MCF 10A (cell line): ENCODE data around the gene TNNT1. TPM values are rescaled to one million over a fixed set of nuclear protein-coding genes. Genes with fewer than 3 reads are reported as not detected.

Experiments used
- BruUV-seq: library from RNA; stranded (reverse); fragments of 400-500 nt; replicated peaks from 2 replicates; lab custom pipeline; 2021; lab: Mats Ljungman, UMichigan
- CTCF ChIA-PET: fragments of 300-600 bp; sonication (Branson Sonifier 250); formaldehyde crosslinking; extraction: SDS; loops from one replicate; lab custom pipeline; 2021; ENCODE audit warnings: antibody characterized with exemption, inconsistent platforms; lab: Yijun Ruan, JAX
- POLR2A ChIA-PET: fragments of 300-600, 350-650 bp; sonication (Branson Sonifier 250); formaldehyde crosslinking; extraction: SDS; loops from one replicate; lab custom pipeline; 2020; ENCODE audit warnings: antibody characterized with exemption, inconsistent platforms; lab: Yijun Ruan, JAX
- DNase-seq: peaks from one replicate; pipeline ENCODE4 v3.0.0-alpha.2; 2018; ENCODE audit not compliant: unreplicated experiment
- H3K27ac Mint-ChIP-seq: one replicate; pipeline ENCODE4 v1.8.0; 2022; ENCODE audit warnings: mild to moderate bottlenecking, low read depth, mixed read lengths; ENCODE audit not compliant: unreplicated experiment
- H3K27me3 Mint-ChIP-seq: one replicate; pipeline ENCODE4 v1.8.0; 2022; ENCODE audit warnings: mixed read lengths; ENCODE audit not compliant: insufficient read depth, unreplicated experiment
- H3K36me3 Mint-ChIP-seq: one replicate; pipeline ENCODE4 v1.8.0; 2022; ENCODE audit warnings: mild to moderate bottlenecking, moderate library complexity, mixed read lengths; ENCODE audit not compliant: insufficient read depth, unreplicated experiment
- H3K4me1 Mint-ChIP-seq: one replicate; pipeline ENCODE4 v1.8.0; 2022; ENCODE audit warnings: mixed read lengths; ENCODE audit not compliant: insufficient read depth, unreplicated experiment
- H3K4me3 Mint-ChIP-seq: one replicate; pipeline ENCODE4 v1.8.0; 2022; ENCODE audit warnings: mild to moderate bottlenecking, moderate library complexity, mixed read lengths; ENCODE audit not compliant: unreplicated experiment
- H3K9me3 Mint-ChIP-seq: one replicate; pipeline ENCODE4 v1.8.0; 2022; ENCODE audit warnings: mixed read lengths; ENCODE audit not compliant: unreplicated experiment
- intact Hi-C: fragments of 100-400 bp; cut with micrococcal nuclease; formaldehyde crosslinking; loops from 2 replicates; pipeline ENCODE4 v1.14.1; 2022
- total RNA-seq: library from RNA; stranded (reverse); gene quantifications from 2 replicates; pipeline ENCODE4 v1.2.3, GENCODE V29; 2022
- TF ChIP-seq, protein P1 (sequence below): fragments of 200-600 bp; IDR thresholded peaks from one replicate; pipeline ENCODE4 v1.8.0; 2022; ENCODE audit warnings: antibody characterized with exemption, mild to moderate bottlenecking; ENCODE audit not compliant: unreplicated experiment

Gene TNNT1
- total RNA-seq, 1 experiment from 2014 or later = 32.3 TPM

DNA sequence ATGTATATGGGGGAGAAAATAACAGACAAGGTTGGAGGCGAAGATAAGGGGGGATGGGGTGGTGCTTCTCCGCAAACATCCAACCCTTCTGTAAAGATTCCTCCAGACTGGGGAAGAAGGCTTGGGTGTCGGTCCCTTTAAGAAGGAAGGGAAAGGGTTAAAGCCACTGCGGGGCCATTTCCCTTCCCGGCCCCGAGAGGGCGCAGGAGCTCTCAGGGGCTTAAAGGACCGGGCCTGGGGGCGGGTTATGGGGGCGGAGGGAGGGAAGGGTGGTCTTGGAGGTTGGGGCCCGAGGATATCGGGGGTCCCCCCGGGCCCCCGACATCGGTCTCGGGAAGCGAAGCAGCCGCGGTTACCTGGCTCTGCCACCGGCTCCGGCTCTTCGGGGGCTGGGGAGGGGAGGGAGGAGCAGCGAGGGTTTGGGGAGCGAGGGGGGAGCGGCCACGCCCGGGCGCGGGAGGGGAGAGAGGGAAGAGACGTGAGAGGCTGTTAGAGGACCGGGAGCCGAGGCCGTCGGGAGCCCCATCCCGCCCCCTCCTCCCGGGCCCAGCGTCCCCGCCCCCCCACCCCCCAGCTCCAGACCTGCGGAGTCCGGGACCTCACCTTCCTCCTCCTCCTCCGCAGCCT lies 2.8 kb downstream of the TNNT1 start:
- Mint-ChIP-seq H3K4me3 (peak overlapping the region; percentile 69), H3K36me3 (no peaks in the 10 kb centered on the region), H3K4me1 (peaks cover 14% of the 10 kb centered on the region), H3K9me3 (no peaks in the 10 kb centered on the region), H3K27me3 (peaks cover 24% of the 10 kb centered on the region), H3K27ac (no peak overlapping the region)
- POLR2A ChIA-PET = interaction anchor here (0.7 to 1.7 kb wide), 6 partner anchors 14 to 330 kb away, joined by 3 to 5 read pairs (median 4); partner anchors contain the start of genes PPP6R1 and ZNF628
- TF ChIP-seq, protein P1, sequence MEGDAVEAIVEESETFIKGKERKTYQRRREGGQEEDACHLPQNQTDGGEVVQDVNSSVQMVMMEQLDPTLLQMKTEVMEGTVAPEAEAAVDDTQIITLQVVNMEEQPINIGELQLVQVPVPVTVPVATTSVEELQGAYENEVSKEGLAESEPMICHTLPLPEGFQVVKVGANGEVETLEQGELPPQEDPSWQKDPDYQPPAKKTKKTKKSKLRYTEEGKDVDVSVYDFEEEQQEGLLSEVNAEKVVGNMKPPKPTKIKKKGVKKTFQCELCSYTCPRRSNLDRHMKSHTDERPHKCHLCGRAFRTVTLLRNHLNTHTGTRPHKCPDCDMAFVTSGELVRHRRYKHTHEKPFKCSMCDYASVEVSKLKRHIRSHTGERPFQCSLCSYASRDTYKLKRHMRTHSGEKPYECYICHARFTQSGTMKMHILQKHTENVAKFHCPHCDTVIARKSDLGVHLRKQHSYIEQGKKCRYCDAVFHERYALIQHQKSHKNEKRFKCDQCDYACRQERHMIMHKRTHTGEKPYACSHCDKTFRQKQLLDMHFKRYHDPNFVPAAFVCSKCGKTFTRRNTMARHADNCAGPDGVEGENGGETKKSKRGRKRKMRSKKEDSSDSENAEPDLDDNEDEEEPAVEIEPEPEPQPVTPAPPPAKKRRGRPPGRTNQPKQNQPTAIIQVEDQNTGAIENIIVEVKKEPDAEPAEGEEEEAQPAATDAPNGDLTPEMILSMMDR = peak; percentile 81
- CTCF ChIA-PET = interaction anchor here (0.6 to 3.6 kb wide), 12 partner anchors 11 to 469 kb away, joined by 3 to 21 read pairs (median 3); no protein-coding TSS in a partner anchor
- peak; percentile 51 for DNase-seq
- no TSS peak for BruUV-seq
- intact Hi-C loops = loop anchor here (2.0 kb wide), 2 partner anchors 21 to 71 kb away; partner anchors contain the start of gene DNAAF3

DNA sequence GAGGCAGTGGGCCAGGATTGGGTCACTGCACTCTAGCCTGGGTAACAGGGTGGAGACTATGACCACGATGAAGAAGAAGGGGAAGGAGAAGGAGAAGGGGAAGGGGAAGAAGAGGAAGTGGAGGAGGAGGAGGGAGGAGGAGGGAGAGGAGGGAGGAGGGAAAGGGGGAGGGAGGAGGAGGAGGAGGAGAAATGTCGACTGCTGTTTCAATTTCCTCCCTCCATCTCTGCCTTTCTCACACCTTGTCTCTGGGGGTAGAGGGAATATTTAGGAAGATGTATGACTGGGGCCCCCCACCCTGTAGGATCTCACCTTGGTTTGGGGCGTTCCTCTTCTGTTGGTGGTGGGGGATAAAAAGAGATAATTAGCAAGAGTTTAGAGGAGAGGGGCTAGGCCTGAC lies 3.8 kb downstream of the TNNT1 start:
- POLR2A ChIA-PET = interaction anchor here (0.6 to 0.7 kb wide), 2 partner anchors 300 to 490 kb away, joined by 3 to 5 read pairs; no protein-coding TSS in a partner anchor
- BruUV-seq = no TSS peak
- H3K36me3 Mint-ChIP-seq = no peaks in the 10 kb centered on the region
- DNase-seq = no peak
- intact Hi-C loops = no loop called here
- H3K27me3 Mint-ChIP-seq = peaks cover 18% of the 10 kb centered on the region
- H3K4me1 Mint-ChIP-seq = peaks cover 11% of the 10 kb centered on the region
- no peaks in the 10 kb centered on the region for H3K9me3 Mint-ChIP-seq
- TF ChIP-seq, protein P1 = no peak
- CTCF ChIA-PET = interaction anchor here (0.7 to 3.6 kb wide), 3 partner anchors 15 to 412 kb away, joined by 3 to 21 read pairs (median 3); no protein-coding TSS in a partner anchor
- peak overlapping the region; percentile 69 for H3K4me3 Mint-ChIP-seq
- no peak overlapping the region for H3K27ac Mint-ChIP-seq

DNA sequence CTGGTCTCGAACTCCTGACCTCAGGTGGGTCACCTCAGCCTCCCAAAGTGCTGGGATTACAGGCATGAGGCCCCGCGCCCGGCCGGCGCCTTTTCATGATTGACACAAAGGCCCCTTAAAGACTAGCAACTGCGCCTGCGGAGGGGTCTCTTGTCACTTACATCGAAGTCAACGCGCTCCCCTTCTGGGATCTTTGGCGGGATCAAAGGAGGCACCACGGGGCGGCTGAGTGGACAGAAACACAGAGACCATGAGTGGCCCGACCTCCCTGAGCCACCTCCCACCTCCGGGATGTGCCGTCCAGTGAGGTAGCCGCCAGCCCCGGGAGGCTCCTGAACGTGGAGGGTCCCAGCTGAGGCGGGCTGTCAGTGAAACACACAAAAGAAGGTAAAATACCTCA lies 7.3 kb downstream of the TNNT1 start:
- no peak for DNase-seq
- CTCF ChIA-PET = interaction anchor here (0.6 to 3.6 kb wide), 34 partner anchors 9 to 1111 kb away, joined by 3 to 48 read pairs (median 4); partner anchors contain the start of genes DNAAF3, TMEM238, TMEM86B and TNNI3
- intact Hi-C loops = loop anchor here (1.0 to 2.0 kb wide), 3 partner anchors 151 to 313 kb away; no protein-coding TSS in a partner anchor
- TF ChIP-seq, protein P1 = no peak
- H3K9me3 Mint-ChIP-seq = no peaks in the 10 kb centered on the region
- no peaks in the 10 kb centered on the region for H3K36me3 Mint-ChIP-seq
- no peak overlapping the region for H3K27ac Mint-ChIP-seq
- no TSS peak for BruUV-seq
- H3K4me3 Mint-ChIP-seq = no peak overlapping the region
- POLR2A ChIA-PET = interaction anchor here (0.7 to 1.4 kb wide), 7 partner anchors 18 to 490 kb away, joined by 3 to 5 read pairs (median 3); partner anchors contain the start of genes KMT5C and PPP1R12C
- no peaks in the 10 kb centered on the region for H3K4me1 Mint-ChIP-seq
- no peaks in the 10 kb centered on the region for H3K27me3 Mint-ChIP-seq

DNA sequence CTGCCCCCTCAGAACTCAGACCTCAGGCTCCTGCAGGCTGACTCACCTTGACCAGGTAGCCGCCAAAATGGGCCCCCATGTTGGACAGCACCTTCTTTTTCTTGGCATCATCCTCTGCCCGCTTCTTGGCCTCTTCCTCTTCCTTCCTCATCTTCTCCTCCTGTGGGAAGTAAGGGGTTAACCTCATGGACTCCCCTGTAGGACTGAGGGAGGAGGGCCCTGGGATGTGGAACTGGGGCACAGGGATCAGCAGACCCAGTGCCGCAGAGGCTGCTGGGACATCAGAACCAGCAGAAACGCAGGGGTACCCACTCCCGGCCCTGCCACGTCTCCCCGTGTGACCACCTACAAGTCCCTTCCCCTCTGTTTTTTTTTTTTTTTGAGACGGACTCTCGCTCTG lies 11.1 kb downstream of the TNNT1 start:
- H3K9me3 Mint-ChIP-seq = no peaks in the 10 kb centered on the region
- H3K36me3 Mint-ChIP-seq = no peaks in the 10 kb centered on the region
- no peak overlapping the region for H3K27ac Mint-ChIP-seq
- no peaks in the 10 kb centered on the region for H3K4me1 Mint-ChIP-seq
- BruUV-seq = no TSS peak
- intact Hi-C loops = no loop called here
- TF ChIP-seq, protein P1 = no peak
- CTCF ChIA-PET = no interaction called here
- no peaks in the 10 kb centered on the region for H3K27me3 Mint-ChIP-seq
- no peak overlapping the region for H3K4me3 Mint-ChIP-seq
- DNase-seq = no peak
- POLR2A ChIA-PET = no interaction called here
